ENCODE measurements around the gene C2orf49. TPM values are rescaled to one million over a fixed set of nuclear protein-coding genes. Genes with fewer than 3 reads are reported as not detected.

Gene C2orf49
- total and polyA plus RNA-seq, 10 of the 15 experiments (the other 5 are each of a cell fraction or from before 2014, with no cell fraction given) = 7.2 to 24.2 (median 15.5) TPM

GRCh38 chr2:105395691-105396090, 58.4 kb downstream of the C2orf49 start:
- H4K20me1 ChIP-seq (ENCODE audit: control insufficient read depth, insufficient read depth) = no peaks in the 10 kb centered on the region
- peaks cover 2 to 14% of the 10 kb centered on the region in 2 experiments for H3K27me3 ChIP-seq (replicated peaks in 1 of 2; ENCODE audit: control insufficient read depth in 2 of 2, insufficient read depth in 2 of 2, low read length in 1 of 2)
- no peak overlapping the region for H3K4me2 ChIP-seq (ENCODE audit: control insufficient read depth, insufficient read depth)
- ATAC-seq (no peak), FAIRE-seq (no peak), DNase-seq (ENCODE audit: low read depth, low spot score) (no peak)
- ChIA-PET SMC1A (ENCODE audit: uncharacterized antibody, unreplicated experiment) (interaction anchor here (1.8 kb wide), 1 partner anchor 11 kb away, joined by 5 read pairs; no protein-coding TSS in a partner anchor), RAD21 (ENCODE audit: unreplicated experiment) (no interaction called here), CTCF (interaction anchor here (0.7 kb wide), 1 partner anchor 47 kb away, joined by 3 read pairs; no protein-coding TSS in a partner anchor), POLR2A (no interaction called here)
- in situ Hi-C loops (cut with MboI) (no loop called here), intact Hi-C loops (cut with micrococcal nuclease; ENCODE audit: unreplicated experiment) (no loop called here)
- no peak overlapping the region for H3K9ac ChIP-seq (ENCODE audit: control insufficient read depth, insufficient read depth, low read length)
- no peaks in the 10 kb centered on the region for H3K79me2 ChIP-seq (ENCODE audit: control insufficient read depth, insufficient read depth, low read length)
- H3K4me3 ChIP-seq = no peak overlapping the region
- H3K9me3 ChIP-seq (replicated peaks; ENCODE audit: control insufficient read depth, insufficient read depth, low read length) = no peaks in the 10 kb centered on the region; the same call in 2 of the 3 replicates
- H3K4me1 ChIP-seq (ENCODE audit: control insufficient read depth, insufficient read depth, low read length) = no peaks in the 10 kb centered on the region
- WGBS (ENCODE audit: insufficient coverage, insufficient replicate concordance, low lambda C conversion rate, missing lambda C conversion rate) = 46% methylated on average over 7 of the region's 7 CpGs
- TF ChIP-seq SPI1 (IDR thresholded peaks at IDR 0.05; ENCODE audit: borderline replicate concordance, insufficient read depth, low read depth, low read length) (no peak), NR2C1 (IDR thresholded peaks at IDR 0.05) (no peak), MYB (IDR thresholded peaks at IDR 0.05; ENCODE audit: borderline replicate concordance, low read depth, low read length) (no peak), TCF12 (IDR thresholded peaks at IDR 0.05; ENCODE audit: low read depth, low read length) (no peak), PML (IDR thresholded peaks at IDR 0.05; ENCODE audit: low read length) (no peak), POLR2AphosphoS5 (IDR thresholded peaks at IDR 0.05; ENCODE audit: low read length) (no peak)
- BruUV-seq (replicated peaks) = no TSS peak
- H2AFZ ChIP-seq (ENCODE audit: control insufficient read depth, low read depth, low read length) = no peak overlapping the region
- H3K36me3 ChIP-seq (ENCODE audit: control insufficient read depth in 2 of 2, insufficient read depth in 2 of 2, low read length in 1 of 2) = no peaks in the 10 kb centered on the region
- no peak overlapping the region for H3K27ac ChIP-seq (ENCODE audit: control insufficient read depth, insufficient read depth)

DNA sequence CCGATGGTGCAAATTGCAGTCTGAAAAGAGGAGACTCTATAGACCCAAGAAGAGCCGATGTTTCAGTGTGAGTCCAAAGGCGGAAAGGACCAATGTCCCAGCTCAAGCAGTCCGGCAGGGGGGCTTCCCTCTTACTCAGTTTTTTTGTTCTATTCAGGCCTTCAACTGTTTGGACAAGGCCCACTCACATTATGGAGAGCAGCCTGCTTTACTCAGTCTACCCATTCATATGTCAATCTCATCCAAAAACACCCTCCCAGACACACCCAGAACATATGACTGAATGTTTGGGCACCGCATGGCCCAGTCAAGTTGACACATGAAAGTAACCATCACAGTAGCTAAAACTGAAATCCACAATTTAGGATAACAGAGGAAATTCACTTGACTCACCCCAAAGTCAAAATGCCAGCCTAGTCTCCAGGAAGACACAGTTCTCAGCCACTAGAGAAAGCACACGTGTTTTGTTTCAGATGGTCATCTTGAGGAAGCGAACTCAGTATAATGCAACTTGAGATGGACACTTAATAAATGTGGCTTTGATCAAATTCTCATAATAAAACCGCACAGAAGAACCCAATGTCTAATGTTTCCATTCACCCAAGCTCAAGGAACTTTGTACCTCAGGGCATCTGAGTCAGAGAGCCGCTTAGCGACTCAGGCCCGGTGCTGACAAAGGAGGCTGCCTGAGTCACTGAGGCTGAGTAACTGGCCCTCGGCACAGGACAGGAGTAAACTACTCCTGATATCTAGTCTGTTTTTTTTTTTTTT, 59.1 kb downstream of the C2orf49 start:
- H3K79me2 ChIP-seq (ENCODE audit: control insufficient read depth, insufficient read depth, low read length) = no peaks in the 10 kb centered on the region
- TF ChIP-seq BCL3 (IDR thresholded peaks at IDR 0.05; ENCODE audit: borderline replicate concordance, insufficient read depth, low read depth, low read length, poor library complexity, severe bottlenecking) (peak; percentile 84), RAD21 (IDR thresholded peaks at IDR 0.05; ENCODE audit: insufficient read depth, low read depth, low read length) (no peak)
- ChIA-PET CTCF (no interaction called here), RAD21 (ENCODE audit: unreplicated experiment) (no interaction called here), POLR2A (no interaction called here), SMC1A (ENCODE audit: uncharacterized antibody, unreplicated experiment) (interaction anchor here (1.0 to 1.8 kb wide), 2 partner anchors 10 to 16 kb away, joined by 4 to 5 read pairs; no protein-coding TSS in a partner anchor)
- no peaks in the 10 kb centered on the region for H3K4me1 ChIP-seq (ENCODE audit: control insufficient read depth, insufficient read depth, low read length)
- no peak overlapping the region for H3K27ac ChIP-seq (ENCODE audit: control insufficient read depth, insufficient read depth)
- H3K9me3 ChIP-seq (replicated peaks; ENCODE audit: control insufficient read depth, insufficient read depth, low read length) = no peaks in the 10 kb centered on the region; the same call in 2 of the 3 replicates
- intact Hi-C loops (cut with micrococcal nuclease; ENCODE audit: unreplicated experiment) (no loop called here), in situ Hi-C loops (cut with MboI) (no loop called here)
- no TSS peak for BruUV-seq (replicated peaks)
- H3K27me3 ChIP-seq (replicated peaks in 1 of 2; ENCODE audit: control insufficient read depth in 2 of 2, insufficient read depth in 2 of 2, low read length in 1 of 2) = peaks cover 2 to 14% of the 10 kb centered on the region in 2 experiments
- H3K9ac ChIP-seq (ENCODE audit: control insufficient read depth, insufficient read depth, low read length) = no peak overlapping the region
- H2AFZ ChIP-seq (ENCODE audit: control insufficient read depth, low read depth, low read length) = no peak overlapping the region
- DNase-seq (ENCODE audit: low read depth, low spot score) (no peak), ATAC-seq (no peak), FAIRE-seq (no peak)
- H4K20me1 ChIP-seq (ENCODE audit: control insufficient read depth, insufficient read depth) = no peaks in the 10 kb centered on the region
- H3K4me2 ChIP-seq (ENCODE audit: control insufficient read depth, insufficient read depth) = no peak overlapping the region
- WGBS (ENCODE audit: insufficient coverage, insufficient replicate concordance, low lambda C conversion rate, missing lambda C conversion rate) = 60% methylated on average over 12 of the region's 12 CpGs
- H3K4me3 ChIP-seq = no peak overlapping the region
- no peaks in the 10 kb centered on the region for H3K36me3 ChIP-seq (ENCODE audit: control insufficient read depth in 2 of 2, insufficient read depth in 2 of 2, low read length in 1 of 2)

All from GM12878 (cell line).